Psoas muscle (tissue), 8 donors: ENCODE results near the gene ANXA8L1. TPM values are rescaled to one million over a fixed set of nuclear protein-coding genes. Genes with fewer than 3 reads are reported as not detected.
"Not testable (repeated sequence)": the region's sequence is repeated elsewhere in the genome, so short reads cannot be mapped to it uniquely, and the experiment has no call there.

ENCODE experiments used
- ATAC-seq, 4 donors: fragments of 200-7000 bp; cut with Tn5 transposase; one replicate each; pipeline ENCODE4 v1.9.1; 2020; ENCODE audit warnings: moderate library complexity in 3 of 4, mild to moderate bottlenecking in 2 of 4
- DNase-seq, 2 donors: peaks; one replicate each; pipeline ENCODE4 v3.0.0-alpha.2; 2020
- H3K27ac ChIP-seq: fragments of 200-600 bp; one replicate; pipeline ENCODE4 v1.8.0; 2022
- H3K27me3 ChIP-seq, 3 donors: fragments of 200-600 bp in 1 of 3; one replicate each; pipeline versions ENCODE4 v1.6.1 to v1.8.0; 2013 to 2022; ENCODE audit warnings: low read length in 2 of 3, mild to moderate bottlenecking in 2 of 3, moderate library complexity in 1 of 3; ENCODE audit not compliant: insufficient read depth in 3 of 3
- H3K36me3 ChIP-seq, 2 donors: fragments of 200-600 bp in 1 of 2; one replicate each; pipeline versions ENCODE4 v1.6.1 to v1.8.0; 2013 to 2022; ENCODE audit warnings: low read depth in 1 of 2, mild to moderate bottlenecking in 1 of 2, moderate library complexity in 1 of 2; ENCODE audit not compliant: insufficient read depth in 1 of 2
- H3K4me1 ChIP-seq: fragments of 200-600 bp; one replicate; pipeline ENCODE4 v1.8.0; 2022
- H3K4me3 ChIP-seq: fragments of 200-600 bp; one replicate; pipeline ENCODE4 v1.8.0; 2022; ENCODE audit warnings: mild to moderate bottlenecking
- H3K9me3 ChIP-seq: fragments of 200-600 bp; one replicate; pipeline ENCODE4 v1.8.0; 2022
- CTCF ChIP-seq: fragments of 200-600 bp; IDR thresholded peaks from one replicate; pipeline ENCODE4 v1.8.0; 2022; ENCODE audit warnings: antibody characterized with exemption
- WGBS, 3 donors: extraction: QIAGEN DNeasy Blood & Tissue Kit; methylation state at CpG; one replicate each; pipeline versions ENCODE4 v1.1.6 to v1.1.7; 2013; 5-methylcytosine and 5-hydroxymethylcytosine counted together
- intact Hi-C, 2 donors: fragments of 100-400 bp; cut with DNase I; formaldehyde crosslinking; loops; one replicate each; pipeline versions ENCODE4 v1.11.0 to v1.14.2; 2022
- long read RNA-seq, 2 donors: library from polyadenylated mRNA; unstranded; transcript quantifications; one replicate each; pipeline ENCODE4 v2.0.0, GENCODE V29; 2021
- polyA plus RNA-seq, 3 donors: library from polyadenylated mRNA; stranded (reverse); fragments of 200-250 nt; gene quantifications; one replicate each; pipeline ENCODE4 v1.2.3, GENCODE V29; 2013
- total RNA-seq, 4 donors: library from RNA; stranded (reverse); fragmentation: NEBNext Ultra II Directional in 2 of 4; extraction: Animal tissue kit (Norgen Biotek cat#: 25700) in 2 of 4; gene quantifications; one replicate each; pipeline versions ENCODE4 v1.2.1 to v1.2.4, GENCODE V29; 2021 to 2023
- donor health status: healthy with polysubstance abuse.
- donor health status: DM: no; HTN: no; CAD: no; lungs with moderate emphysema.
- donor health status: Bipolar disorder and iron deficiency.
- donor health status: healthy.
- donor health status: DM: yes; HTN: yes; CAD: no.
- donor health status: DM: no; HTN: no; CAD: no.
- donor health status: DM: no; HTN: no; CAD: no.
- donor health status: DM: yes; HTN: yes; CAD: no.

ANXA8L1 gene
- total RNA-seq (under 1 TPM in 1 of 4 donors, not detected in 3; 0.15 TPM), polyA plus RNA-seq (not detected)
- long read RNA-seq, donor 1: 0 reads
- long read RNA-seq, donor 2: 0 reads

GRCh38 chr10:46375406-46375805 lies at the start of gene ANXA8L1:
TSS of gene ANXA8L1 (plus strand) at chr10:46375776. CDS start at chr10:46375852, 76 bp downstream.
- H3K4me3 ChIP-seq, H3K4me1 ChIP-seq, DNase-seq, H3K36me3 ChIP-seq, H3K27ac ChIP-seq, H3K9me3 ChIP-seq, H3K27me3 ChIP-seq, intact Hi-C loops, ATAC-seq: not testable (repeated sequence)
- WGBS, 3 donors: 90 to 93% (median 93%) methylated on average over 3 to 5 of the region's 11 CpGs

- Histone ChIP-seq H3K36me3 (no peaks in the 10 kb centered on the region), H3K4me3 (no peak overlapping the region), H3K9me3 (no peaks in the 10 kb centered on the region), H3K27me3 (no peaks in the 10 kb centered on the region), H3K27ac (no peak overlapping the region), H3K4me1 (no peaks in the 10 kb centered on the region)
- 31 to 38% (median 34%) methylated on average over 1 of the region's 1 CpG for WGBS, 3 donors
- DNase-seq: no peak
- intact Hi-C loops: loop anchor here in 1 of 2 donors (10.0 kb wide), 1 partner anchor 101 kb away; no protein-coding TSS in a partner anchor
- ATAC-seq: no peak
- no peak for TF ChIP-seq CTCF
Observed at GRCh38 chr10:46326066-46326465, 49.5 kb upstream of the ANXA8L1 start.

GRCh38 chr10:46326971-46327370 lies 48.6 kb upstream of the ANXA8L1 start:
- intact Hi-C loops: loop anchor here in 1 of 2 donors (10.0 kb wide), 1 partner anchor 102 kb away; no protein-coding TSS in a partner anchor
- TF ChIP-seq CTCF: no peak
- H3K27ac ChIP-seq: no peak overlapping the region
- no peaks in the 10 kb centered on the region for H3K4me1 ChIP-seq
- no peak for DNase-seq
- H3K9me3 ChIP-seq: no peaks in the 10 kb centered on the region
- H3K4me3 ChIP-seq: no peak overlapping the region
- WGBS, 3 donors: 89 to 92% (median 90%) methylated on average over 4 of the region's 4 CpGs
- H3K36me3 ChIP-seq: no peaks in the 10 kb centered on the region
- ATAC-seq: no peak
- no peaks in the 10 kb centered on the region for H3K27me3 ChIP-seq

- WGBS, 3 donors: 85 to 88% (median 88%) methylated on average over 5 of the region's 5 CpGs
- Histone ChIP-seq H3K4me1 (no peaks in the 10 kb centered on the region), H3K9me3 (no peaks in the 10 kb centered on the region), H3K36me3 (no peaks in the 10 kb centered on the region), H3K27ac (no peak overlapping the region), H3K27me3 (no peaks in the 10 kb centered on the region), H3K4me3 (no peak overlapping the region)
- ATAC-seq: no peak
- no peak for DNase-seq
- intact Hi-C loops: loop anchor here in 1 of 2 donors (10.0 kb wide), 1 partner anchor 103 kb away; no protein-coding TSS in a partner anchor
- no peak for TF ChIP-seq CTCF
Observed at GRCh38 chr10:46327685-46328084, 47.9 kb upstream of the ANXA8L1 start.

GRCh38 chr10:46328853-46329689 lies 46.5 kb upstream of the ANXA8L1 start:
- DNase-seq: no peak
- Histone ChIP-seq H3K4me1 (no peaks in the 10 kb centered on the region), H3K27ac (no peak overlapping the region), H3K9me3 (no peaks in the 10 kb centered on the region), H3K4me3 (no peak overlapping the region), H3K27me3 (no peaks in the 10 kb centered on the region), H3K36me3 (no peaks in the 10 kb centered on the region)
- 48 to 68% (median 48%) methylated on average over 9 of the region's 9 CpGs for WGBS, 3 donors
- ATAC-seq: no peak
- intact Hi-C loops: loop anchor here in 1 of 2 donors (10.0 kb wide), 1 partner anchor 104 kb away; no protein-coding TSS in a partner anchor
- TF ChIP-seq CTCF: no peak
